GM12892 (cell line): ENCODE data around the gene PIEZO1.

Experiments
- POLR2AphosphoS5 ChIP-seq: IDR thresholded peaks from 2 replicates; pipeline ENCODE4 v1.6.1; 2011; ENCODE audit warnings: low read depth, low read length, control low read depth
- TAF1 ChIP-seq: IDR thresholded peaks from 2 replicates; pipeline ENCODE4 v1.6.1; 2011; ENCODE audit warnings: low read depth, mild to moderate bottlenecking, control low read depth, low read length, borderline replicate concordance

- TF ChIP-seq POLR2AphosphoS5 (no peak), TAF1 (no peak)
These were observed 49.4 kb downstream of the PIEZO1 start for GRCh38 chr16:88735616-88736015.
